Inflammatory macrophage (primary cell): ENCODE measurements around the gene ACTL10.

Experiments used
- DNase-seq, 2 donors: peaks; one replicate each; pipeline ENCODE4 v3.0.0-alpha.2; 2020 to 2022

The ACTL10 gene

DNA sequence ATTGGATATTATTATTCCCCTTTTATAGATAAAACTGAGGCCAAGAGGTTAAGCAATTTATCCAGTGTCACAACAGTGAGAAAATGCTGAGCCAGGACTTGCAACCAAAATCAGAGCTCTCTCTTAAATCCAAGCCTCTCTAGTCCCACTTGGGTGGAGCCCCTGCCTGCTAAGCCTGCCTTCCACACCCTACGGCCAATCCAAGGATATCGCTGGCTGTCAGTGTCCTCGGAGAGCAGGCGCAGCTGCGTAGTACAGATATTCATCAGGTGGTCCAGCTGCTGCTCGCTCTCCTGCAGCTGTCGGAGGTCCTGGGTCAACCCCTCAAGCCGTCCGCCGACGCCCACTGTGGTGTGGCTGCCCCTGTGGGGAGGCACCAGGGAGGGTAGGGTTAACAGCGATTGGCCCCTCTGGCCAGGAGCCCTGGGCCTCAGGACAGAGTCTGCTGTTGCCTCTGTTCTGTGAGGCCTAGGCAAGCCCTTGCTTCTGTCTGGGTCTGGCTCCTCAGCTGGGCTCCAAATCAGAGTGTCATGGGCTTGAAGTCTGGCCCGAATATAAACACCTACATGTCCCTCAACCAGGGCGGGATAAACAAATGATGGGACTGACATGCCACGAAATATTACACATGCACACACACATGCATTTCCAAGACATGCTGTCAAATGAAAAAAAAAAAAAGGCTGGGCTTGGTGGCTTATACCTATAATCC is 11.4 kb downstream of the ACTL10 start:
- no peak for DNase-seq

DNA sequence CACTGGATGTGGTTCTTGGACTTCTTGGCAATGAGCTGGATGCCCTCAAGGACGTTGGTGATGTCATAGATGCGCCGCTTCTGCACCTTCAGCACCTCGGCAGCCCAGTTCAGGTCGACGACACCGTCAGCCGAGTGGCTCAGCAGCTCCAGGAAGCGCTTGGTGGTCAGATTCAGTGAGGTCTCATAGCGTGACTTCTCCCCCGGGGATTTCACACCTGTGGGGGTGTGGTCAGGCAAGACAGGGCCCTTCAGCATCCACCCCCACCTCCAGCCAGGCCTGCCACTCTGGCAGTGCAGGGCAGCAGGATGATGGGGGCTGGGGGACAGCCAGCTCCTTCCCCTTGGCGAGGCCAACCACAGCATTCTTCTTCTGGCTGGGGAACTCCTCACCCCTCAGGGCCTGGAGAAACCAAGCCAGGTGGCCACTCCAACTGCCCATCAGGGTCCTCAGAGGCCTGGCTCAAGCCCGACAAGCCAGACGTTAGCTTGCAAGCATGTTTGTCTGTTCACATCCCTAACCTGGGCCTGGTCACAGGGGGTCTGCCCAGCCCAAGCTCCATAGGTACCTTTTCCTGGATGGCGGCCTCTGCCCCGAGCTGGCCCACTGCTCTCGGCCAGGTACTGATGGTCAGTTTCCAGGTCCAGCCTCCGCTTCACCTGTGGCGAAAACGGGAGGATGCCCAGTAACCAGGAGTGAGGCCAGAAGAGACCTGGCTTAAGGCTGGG is 13.2 kb downstream of the ACTL10 start:
- no peak for DNase-seq

DNA sequence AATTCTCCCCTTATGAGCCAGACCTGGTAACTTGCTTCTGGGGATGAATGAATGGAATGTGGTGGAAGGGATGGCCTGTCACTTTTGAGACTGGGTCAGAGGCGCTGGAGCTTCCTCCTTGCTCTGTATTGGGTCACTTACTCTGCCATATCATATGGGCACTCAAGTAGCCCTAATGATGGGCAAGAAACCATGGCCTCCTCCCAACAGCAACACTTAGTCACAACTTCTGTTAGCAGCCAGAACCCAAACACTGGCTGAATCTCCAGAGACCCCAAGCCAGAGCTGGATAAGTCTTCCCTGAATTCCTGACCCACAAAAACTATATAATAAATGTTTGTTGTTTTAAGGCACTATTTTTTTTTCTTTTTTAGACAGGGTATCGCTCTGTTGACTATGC is 13.9 kb downstream of the ACTL10 start:
- DNase-seq: no peak

GRCh38 chr20:33681288-33681687 is 14.5 kb downstream of the ACTL10 start:
- no peak for DNase-seq

GRCh38 chr20:33681728-33682353 is 15.1 kb downstream of the ACTL10 start:
- DNase-seq: no peak

DNA sequence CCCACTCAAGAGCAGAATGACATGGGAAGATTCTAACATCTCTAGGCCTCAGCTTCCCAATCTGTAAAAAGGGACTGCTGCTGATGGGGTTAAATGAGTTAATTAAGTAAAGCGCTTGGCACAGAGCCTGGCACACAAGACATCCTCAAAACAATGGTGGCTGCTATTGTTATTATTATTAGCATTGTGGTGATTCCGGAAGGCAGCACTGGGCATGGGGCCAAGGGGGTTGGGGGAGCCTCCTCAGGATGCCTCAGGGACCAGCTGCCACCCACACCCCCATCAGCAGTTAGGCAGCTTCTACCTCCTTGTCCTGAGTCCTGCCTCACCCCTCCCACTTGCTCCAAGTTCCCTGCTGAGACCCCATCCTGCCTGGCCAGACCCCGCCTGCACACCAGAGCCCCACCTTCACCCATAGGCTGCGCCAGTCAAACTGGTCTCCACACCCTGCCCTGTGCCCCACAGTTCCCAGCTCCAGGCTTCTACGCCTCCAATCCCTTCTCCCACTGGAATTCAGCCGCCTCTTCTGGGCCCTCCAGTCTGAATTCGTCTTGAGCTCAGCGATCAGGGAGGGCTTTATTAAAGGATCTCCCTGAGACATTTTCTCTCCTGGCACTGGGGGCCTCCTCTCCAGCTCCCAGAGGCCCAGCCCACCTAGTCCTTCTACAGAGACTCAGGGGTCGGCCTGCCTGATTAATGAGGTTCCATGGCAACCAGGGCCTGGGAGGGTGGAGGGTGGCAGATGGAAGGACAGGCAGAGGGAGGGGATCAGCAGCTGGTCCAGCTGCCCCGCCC is 18.0 kb downstream of the ACTL10 start:
- no peak for DNase-seq

GRCh38 chr20:33685328-33686099 is 18.8 kb downstream of the ACTL10 start:
- peak; percentile 45 to 56 for DNase-seq

- peak; percentile 95 to 96 for DNase-seq
Measured at GRCh38 chr20:33686100-33686983, 19.6 kb downstream of the ACTL10 start, which contains the start of gene E2F1. TSS of gene E2F1 (minus strand) at chr20:33686385. CDS start at chr20:33686264, 121 bp downstream.

DNA sequence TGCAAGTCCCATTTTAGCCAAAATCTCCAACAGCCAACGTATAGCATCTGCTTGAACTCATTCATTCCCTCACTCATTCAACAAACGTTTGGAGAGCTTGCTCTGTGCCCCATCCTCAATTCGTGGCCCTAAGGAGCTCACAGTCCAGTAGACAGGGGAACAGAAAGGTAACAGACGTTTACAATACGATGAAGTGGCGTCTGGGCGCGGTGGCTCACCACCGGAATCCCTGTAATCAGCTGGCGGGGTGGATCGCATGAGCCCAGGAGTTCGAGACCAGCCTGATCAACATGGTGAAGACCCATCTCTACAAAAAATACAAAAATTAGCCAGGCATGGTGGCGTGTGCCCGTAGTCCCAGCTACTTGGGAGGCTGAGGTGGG is 20.2 kb downstream of the ACTL10 start:
- no peak for DNase-seq

GRCh38 chr20:33687370-33687915 is 20.7 kb downstream of the ACTL10 start:
- DNase-seq: peak; percentile 58 to 67

DNA sequence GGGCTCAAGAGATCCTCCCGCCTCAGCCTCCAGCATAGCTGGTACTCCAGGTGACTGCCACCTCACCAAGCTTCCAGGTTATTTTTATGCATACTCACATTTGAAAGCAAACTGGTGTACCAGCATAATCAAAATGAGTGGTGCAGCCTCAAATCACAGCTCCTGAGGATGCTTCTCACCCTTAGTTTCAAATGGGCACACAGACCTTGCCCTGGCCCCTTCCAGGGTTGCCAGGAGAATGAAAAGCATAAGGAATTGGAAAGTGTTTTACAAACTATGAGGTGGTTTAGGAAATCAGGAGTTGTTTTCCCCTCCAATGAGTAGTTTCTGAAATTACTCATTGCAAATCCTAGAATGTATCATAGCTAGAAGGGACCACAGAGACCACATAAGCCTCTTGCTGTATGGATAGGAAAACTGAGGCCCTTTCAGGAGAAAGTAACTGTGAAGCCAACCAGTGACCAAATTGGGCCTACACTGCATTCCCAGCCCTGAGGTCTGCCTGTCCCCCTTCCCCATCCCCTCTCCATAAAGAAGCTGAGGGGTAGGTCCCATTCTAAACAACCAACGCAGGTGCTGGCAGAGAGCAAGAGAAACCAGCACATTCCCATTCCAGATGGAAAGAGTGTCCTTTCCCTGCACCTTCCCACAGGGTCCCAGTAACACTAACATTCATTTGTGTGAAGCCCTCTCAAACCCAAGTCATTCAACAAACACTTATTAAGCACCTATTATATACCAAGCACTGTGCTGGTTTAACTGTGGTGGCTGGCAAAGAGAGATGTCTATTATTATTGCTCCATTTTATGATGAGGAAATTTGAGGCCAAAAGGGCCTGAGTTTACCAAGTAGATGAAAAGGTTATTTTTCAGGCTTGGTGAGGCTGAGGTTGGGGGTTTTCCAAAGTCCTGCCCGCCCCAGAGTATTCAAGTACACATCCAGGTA is 21.5 kb downstream of the ACTL10 start:
- no peak for DNase-seq

GRCh38 chr20:33688938-33689424 is 22.2 kb downstream of the ACTL10 start:
- DNase-seq: no peak

DNA sequence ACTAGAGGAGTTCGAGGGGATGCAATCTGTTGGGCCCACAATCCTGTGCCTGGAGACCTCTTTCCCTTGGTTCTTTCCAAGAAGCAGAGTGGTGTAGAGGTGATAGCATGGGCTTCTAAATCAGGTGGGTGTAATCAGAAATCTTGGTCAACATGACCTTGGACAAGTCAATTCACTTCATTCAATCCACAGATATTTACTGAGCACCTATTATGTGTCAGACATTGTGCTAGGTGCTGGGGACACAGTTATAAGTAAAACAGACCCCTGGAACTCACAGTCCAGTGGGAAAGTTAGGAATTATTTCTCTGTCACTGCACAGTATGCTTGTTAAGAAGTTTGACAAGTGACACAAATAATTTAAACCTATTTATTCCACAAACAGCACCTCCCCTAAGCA is 22.8 kb downstream of the ACTL10 start:
- no peak for DNase-seq

- peak; percentile 46 to 73 for DNase-seq
Measured at GRCh38 chr20:33689973-33690372, 23.2 kb downstream of the ACTL10 start.

GRCh38 chr20:33693289-33693688 is 26.5 kb downstream of the ACTL10 start:
- DNase-seq: no peak

- no peak for DNase-seq
Measured at GRCh38 chr20:33693741-33694638, 27.2 kb downstream of the ACTL10 start.

- DNase-seq: no peak
Measured at GRCh38 chr20:33694639-33695012, 27.9 kb downstream of the ACTL10 start.

GRCh38 chr20:33696448-33696847 is 29.7 kb downstream of the ACTL10 start:
- no peak for DNase-seq
